ENCODE results near the gene RIMOC1.

RIMOC1 gene

DNA sequence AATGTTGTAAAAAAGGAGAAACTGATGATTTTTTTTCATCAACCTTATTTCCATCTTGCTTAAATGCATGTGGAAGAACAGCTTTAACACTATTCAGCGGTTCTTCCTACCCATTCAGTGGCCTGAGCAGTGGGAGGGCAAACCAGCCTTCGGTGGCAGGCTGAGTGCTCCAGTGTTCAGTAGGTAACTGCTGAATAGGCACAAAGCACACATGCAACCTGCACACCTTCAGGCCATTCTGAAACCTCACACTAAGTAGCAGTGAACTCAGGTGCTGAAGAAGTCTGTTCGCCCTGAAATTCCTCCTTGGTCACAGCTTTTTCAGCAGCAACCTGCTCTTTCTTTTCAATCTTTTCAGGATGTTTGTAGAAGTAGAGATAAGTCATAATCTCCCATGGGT is 47.1 kb downstream of the RIMOC1 start:
- no peak for DNase-seq (ENCODE audit: low read depth)
- TF ChIP-seq, protein P1, sequence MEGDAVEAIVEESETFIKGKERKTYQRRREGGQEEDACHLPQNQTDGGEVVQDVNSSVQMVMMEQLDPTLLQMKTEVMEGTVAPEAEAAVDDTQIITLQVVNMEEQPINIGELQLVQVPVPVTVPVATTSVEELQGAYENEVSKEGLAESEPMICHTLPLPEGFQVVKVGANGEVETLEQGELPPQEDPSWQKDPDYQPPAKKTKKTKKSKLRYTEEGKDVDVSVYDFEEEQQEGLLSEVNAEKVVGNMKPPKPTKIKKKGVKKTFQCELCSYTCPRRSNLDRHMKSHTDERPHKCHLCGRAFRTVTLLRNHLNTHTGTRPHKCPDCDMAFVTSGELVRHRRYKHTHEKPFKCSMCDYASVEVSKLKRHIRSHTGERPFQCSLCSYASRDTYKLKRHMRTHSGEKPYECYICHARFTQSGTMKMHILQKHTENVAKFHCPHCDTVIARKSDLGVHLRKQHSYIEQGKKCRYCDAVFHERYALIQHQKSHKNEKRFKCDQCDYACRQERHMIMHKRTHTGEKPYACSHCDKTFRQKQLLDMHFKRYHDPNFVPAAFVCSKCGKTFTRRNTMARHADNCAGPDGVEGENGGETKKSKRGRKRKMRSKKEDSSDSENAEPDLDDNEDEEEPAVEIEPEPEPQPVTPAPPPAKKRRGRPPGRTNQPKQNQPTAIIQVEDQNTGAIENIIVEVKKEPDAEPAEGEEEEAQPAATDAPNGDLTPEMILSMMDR (IDR thresholded peaks at IDR 0.05; ENCODE audit: low read length, missing control alignments) = no peak
- no peak overlapping the region for H3K4me3 ChIP-seq (replicated peaks; ENCODE audit: low read depth, low read length)

All from fibroblast of pulmonary artery (primary cell).